NCI-H446 (cell line): ENCODE data around the gene MAT2A.
A peak's percentile ranks its signal among the peaks of the same experiment; 100 is the strongest.
"Not testable (repeated sequence)": the region's sequence is repeated elsewhere in the genome, so short reads cannot be mapped to it uniquely, and the experiment has no call there.

Experiments
- DNase-seq, 2 experiments: peaks; one replicate each; lab custom pipeline; 2025; lab: John Stamatoyannopoulos, UW

The MAT2A gene

DNA sequence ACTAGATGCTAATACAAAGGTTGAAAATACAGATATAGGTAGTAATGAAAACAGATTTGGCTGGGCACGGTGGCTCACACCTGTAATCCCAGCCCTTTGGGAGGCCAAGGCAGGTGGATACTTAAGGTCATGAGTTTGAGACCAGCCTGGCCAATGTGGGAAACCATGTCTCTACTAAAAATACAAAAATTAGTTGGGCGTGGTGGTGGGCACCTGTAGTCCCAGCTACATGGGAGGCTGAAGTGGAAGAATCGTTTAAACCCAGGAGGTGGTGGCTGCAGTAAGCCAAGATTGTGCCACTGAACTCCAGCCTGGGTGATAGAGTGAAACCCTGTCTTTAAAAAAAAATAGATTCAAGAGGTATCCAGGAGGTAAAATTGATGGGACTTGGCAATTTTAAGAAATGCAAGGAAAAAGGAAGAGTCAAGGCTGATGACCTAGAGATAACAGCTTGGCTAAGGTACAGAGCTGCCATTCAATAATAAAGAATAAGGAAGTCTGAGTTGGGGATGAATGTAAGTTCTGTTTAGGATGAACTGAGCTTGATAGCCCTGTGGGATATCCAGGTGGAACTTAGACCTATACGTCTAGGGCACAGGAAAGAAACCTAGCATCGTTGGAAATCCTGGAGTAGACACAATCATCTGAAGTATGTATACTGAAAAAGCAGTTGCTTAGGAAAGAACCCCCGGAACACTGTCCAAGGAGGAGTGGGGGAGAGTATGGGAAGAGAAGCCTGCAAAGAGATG lies 9.1 kb downstream of the MAT2A start:
- DNase-seq, result no peak

DNA sequence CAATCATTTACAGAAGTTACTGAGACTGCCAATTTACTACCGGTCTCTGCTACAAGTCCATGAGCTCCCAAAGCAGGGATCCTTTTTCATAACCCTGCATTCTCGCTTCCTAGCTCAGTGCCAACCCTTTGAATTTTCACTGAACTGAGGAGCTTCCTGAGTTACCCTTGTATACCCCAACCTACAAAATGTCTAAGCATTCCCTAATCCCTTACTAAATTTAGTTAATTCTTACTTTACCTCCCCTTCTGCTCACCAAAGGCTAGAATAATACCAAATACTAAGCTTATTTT lies 9.6 kb downstream of the MAT2A start:
- DNase-seq, result no peak

DNA sequence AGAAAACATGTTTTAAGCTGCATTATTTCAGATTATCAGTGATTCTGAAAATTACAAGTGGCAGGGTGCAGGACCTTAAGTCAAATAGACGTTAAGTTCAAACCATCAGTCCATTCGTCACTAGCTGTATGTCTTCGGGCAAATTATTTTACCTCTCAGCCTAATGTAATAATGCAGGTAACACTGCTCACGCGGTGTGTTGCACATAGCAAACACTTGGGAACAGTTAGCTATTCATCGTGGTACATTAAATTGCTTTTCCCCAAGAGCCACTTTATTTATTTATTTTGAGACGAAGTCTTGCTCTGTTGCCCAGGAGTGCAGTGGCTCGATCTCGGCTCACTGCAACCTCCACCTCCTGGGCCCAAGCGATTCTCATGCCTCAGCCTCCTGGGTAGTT lies 10.1 kb downstream of the MAT2A start:
- DNase-seq, result no peak

DNA sequence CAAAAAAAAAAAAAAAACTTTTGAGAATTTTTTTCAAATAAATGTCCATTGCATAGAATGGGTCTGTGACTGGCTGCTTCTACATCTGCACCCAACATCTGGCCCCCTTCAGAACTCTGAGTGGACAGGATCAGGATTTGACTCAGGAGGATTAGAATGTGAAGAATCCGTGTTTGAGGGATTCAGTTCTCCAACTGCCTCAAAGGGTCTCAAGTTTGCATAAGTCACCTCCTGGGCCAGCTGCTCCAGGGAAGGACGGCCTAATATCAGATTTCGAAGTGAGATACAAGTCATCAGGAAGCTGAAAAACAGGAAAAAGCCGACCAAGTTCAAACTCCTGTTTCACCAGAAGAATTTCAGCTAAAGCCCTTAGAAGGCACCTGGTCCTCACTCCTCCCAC lies 10.9 kb downstream of the MAT2A start:
- no peak for DNase-seq

DNA sequence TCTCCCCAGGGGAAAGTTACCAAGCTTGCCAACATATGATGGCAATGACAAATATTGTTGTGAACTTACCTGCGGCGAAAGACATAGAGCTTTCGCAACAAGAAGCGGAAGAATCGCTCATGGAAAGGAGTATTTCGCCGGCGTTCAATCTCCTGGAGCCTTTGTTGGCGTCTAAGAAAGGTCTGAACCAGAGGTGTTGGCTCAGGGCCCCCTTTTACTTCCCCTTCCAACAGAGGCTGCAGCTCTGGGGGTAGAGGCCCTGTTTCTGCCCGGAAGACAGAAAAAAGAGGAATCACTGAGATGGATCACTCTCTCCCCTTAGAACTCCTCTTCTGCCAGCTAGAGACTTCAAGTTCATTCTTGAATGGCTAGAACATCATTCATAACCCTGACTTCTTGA lies 11.5 kb downstream of the MAT2A start:
- DNase-seq, result no peak

DNA sequence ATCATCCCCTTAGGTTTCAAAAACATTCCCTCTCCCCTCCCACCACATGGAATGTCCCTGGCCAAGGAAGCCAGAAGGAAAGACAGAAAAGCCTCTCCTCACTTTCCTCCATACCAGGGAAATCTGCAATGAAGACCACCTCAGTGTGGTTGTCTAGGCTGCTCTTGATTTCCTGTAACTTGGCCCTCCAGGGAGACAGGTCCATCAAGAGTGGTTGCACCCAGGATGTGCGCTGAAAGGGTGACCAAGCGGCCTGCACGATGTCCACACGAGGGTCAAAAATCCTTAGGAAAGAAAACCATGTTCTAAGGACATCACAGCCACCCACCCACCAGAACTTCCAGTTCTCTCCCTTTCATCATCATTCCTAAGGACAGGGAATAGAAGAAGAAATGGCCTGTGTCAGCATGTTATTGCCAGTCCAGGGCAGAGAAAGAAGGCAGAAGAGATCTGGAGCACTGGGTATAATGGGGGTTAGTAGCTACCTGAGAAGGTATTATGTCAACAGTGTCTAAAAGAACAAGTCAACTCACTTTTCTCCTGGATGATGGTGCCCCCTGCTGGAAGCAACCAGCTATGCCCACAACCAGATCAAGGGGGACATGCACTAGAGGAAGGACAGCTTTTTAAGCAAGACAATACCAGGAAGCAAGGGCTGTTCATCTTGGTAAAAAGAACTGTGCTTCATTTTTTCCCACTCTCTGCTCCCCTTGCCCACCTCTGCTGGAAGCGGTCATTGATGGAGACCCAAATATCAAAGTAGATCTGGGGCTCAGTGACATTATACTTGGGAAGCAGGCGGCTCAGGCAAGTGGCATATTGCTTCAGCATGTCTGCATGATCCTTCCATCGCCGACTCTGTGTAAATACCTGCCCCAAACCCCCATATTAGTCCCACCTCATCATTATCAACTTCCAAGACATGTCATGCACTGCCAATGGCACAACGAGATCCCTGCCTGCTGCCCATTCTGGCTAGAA lies 13.0 kb downstream of the MAT2A start:
- DNase-seq, result peak; percentile 52 to 71

DNA sequence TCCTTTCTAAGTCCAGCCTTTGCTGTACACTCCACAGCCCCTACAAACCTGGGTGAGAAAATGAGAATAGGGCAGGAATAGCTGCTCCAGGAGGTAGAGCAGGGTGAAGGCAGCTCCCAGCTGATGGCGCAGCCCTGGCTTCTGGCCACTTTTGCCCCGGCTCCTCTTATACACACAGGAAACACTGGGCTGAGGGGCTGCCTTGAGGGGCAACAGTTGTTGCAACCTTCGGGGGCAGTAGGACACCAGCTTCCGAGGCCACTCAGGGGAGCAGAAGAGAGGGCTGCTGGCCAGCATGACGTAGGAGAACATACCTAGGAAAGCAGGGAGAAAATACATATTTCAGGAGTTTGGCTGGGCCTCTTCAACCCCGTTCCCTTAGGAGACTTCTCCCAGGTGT lies 14.2 kb downstream of the MAT2A start:
- DNase-seq, result no peak

DNA sequence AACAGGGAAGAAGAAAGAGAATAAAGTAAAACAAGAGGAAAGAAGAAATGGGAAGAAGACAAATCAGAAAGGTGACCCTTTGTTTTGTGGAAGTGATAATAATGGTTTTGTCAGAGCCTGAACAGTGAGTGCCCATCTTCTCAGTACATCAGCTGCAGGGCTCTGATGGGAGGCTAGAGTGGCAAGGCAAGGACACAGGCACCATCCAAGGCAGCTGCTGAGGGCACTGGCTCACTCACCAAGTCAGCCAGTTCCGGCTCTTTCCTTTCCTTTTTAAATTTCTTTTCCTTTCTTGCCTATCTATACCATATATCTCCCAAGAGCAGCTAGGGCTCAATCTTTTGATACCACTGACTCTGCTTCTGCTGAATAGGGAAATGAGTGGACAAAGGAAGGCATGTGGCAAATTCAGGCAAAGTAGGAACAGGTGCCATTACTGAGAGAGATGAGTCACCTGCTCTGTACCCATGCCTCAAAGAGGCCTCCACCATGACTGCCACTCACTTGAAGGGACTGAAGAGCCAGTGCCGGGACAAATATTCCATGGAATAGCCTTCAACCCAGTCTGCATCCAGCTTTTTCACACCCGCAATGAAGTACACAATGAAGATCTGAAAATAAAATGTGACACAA lies 16.1 kb downstream of the MAT2A start:
- DNase-seq, result no peak

DNA sequence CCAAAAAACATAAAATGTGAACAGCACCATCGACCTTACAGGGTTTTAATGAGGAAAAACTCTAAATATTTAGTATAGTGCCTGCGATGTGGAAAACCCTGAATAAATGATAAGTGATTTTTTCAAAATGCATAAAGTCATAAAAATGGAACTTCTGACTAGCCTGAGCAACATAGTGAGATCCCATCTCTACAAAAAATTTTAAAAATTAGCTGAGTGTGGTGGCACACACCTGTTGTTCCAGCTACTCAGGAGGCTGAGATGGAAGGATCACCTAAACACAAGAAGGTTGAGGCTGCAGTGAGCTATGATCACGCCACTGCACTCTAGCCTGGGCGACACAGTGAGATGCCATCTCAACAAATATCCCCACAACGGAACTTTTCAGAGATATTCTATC lies 18.2 kb downstream of the MAT2A start:
- no peak for DNase-seq

DNA sequence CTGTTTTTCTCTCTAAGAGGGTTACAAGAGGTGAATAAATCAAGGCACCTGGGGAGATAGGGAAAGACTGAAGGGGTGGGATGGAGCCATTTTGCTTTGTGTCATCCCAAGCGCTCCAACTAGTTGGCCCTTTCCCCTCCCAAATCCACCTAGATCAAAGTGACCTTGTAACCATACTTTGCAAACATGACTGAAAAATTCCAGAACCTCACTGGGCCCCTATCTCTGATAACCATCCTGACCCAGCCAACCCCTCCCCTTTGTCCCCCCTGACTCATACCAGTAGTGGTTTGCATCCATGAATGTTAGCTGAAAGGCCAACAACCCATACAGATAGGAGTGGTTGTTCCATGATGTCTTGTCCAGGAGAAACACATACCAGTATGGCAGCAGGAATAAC lies 19.2 kb downstream of the MAT2A start:
- no peak for DNase-seq

DNA sequence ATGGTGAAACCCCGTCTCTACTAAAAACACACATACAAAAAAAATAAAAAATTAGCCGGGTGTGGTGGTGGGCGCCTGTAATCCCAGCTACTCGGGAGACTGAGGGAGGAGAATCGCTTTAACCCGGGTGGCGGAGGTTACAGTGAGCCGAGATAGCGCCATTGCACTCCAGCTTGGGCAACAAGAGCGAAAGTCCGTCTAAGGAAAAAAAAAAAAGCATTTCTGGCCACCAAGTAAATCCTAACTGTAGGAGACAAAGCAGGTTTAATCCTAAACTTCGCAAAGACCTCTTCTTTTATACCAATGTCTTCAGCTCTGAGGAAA lies 21.4 kb downstream of the MAT2A start:
- DNase-seq, result not testable (repeated sequence)

DNA sequence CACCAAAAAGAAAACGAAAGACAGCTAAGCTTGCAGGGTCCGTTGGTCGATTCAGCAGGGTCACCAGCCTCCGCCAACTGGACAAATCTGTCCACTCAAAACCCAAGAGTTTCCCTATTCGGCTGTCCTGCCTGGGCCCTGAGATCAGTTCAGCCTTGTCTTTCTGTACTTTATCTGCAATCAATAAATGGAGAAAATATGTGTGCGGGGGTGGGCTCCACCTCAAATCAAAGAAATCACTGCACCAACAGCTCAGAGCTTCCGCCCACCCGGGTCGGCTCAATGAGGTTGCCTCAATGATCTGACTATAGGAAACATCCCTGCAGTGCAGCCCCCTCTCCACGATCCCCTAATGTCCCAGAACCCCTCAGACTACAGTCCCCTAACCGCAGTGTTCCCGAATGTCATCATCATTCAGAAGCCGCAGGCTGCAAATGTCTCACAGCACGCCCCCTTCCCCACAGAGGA lies 21.9 kb downstream of the MAT2A start:
- DNase-seq, result no peak

DNA sequence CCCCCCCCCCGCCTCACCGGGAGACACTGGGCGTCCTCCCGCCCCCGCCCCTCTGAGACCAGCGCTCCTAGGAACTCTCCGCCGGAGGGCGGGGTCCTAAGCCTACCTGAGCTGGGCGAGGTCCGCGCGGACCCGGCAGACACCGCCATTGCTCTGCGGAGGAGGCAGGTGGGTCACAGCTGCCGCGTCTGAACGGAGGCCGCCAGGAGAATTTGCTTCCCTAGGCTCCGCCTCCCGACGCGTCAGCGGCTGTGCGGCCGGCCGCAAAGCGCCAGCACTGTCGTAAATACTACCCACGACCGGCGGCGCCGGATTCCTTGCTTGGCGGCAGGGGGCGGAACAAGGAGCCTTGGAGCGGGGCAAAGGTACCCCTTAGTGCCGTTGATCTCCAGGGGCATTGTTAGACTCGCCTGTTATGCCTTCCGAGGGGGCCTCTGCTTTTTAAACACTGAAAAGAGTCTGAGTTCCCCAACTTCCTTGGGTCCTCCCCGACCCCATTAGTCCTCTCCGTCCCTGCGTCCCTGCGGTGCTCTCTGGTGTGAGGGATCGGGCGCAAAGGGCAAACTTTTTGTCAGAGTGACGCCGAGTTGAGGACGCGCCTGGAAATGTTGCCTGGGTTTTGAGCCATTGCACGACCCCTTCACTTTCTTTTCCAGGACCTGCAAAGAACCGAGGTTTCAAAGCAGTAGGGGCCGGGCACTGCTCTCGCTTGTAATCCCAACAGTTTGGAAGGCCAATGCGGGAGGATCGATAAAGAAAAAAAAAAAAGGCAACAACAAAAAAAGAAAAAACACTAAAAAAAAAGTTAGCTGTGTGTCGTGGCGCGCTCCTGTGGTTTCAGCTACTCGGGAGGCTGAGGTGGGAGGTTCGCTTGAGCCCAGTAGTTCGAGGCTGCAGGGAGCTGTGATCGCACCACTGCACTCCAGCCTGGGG lies 22.6 kb downstream of the MAT2A start, which contains the start of gene GGCX:
Gene GGCX, minus strand, starts transcription at position 214 of the 933 bp plus-strand sequence. Its CDS starts 65 bp downstream, at position 149.
- peak; percentile 87 to 96 for DNase-seq

DNA sequence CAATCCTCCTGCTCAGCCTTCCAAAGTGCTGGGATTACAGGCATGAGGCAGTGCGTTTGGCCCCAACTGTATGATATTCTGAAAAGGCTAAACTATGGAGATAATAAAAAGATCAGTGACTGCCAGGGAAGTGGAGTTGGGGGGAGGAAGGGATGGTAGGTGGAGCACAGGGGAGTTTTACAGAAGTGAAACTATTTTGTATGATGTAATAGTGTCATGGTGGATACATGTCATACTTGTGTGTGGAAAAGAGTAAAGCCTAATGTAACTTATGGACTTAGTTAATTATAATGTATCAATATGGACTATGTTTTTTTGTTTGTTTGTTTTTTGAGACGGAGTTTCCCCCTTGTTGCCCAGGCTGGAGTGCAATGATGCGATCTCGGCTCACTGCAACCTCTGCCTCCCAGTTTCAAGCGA lies 25.2 kb downstream of the MAT2A start:
- no peak for DNase-seq

DNA sequence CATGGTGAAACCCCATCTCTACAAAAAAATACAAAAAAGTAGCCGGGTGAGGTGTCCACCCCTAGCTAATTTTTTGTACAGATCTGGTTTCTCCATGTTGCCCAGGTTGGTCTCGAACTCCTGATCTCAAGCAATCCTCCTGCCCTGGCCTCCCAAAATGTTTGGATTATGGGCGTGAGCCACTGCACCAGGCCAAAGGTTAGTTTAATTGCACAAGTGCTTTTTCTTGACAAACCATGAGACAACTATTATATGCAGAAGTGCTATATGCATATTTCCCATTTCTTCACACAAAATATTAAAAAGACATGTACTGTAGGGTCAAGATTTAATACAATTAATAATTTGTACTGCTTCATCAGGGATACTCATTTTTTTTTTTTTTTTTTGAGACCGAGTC lies 27.3 kb downstream of the MAT2A start:
- DNase-seq, result no peak

DNA sequence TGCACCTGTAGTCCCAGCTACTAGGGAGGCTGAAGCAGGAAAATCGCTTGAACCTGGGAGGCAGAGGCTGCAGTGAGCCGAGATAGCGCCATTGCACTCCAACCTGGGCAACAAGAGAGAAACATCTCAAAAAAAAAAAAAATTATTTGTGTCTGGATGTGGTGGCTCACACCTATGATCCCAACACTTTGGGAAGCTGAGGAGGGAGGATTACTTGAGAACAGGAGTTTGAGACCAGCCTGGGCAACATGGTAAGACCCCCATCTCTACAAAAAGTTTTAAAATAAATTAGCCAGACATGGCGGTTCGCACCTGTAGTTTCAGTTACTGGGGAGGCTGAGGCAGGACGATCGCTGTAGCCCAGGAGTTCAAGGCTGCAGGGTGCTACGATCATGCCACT lies 36.8 kb downstream of the MAT2A start:
- no peak for DNase-seq

DNA sequence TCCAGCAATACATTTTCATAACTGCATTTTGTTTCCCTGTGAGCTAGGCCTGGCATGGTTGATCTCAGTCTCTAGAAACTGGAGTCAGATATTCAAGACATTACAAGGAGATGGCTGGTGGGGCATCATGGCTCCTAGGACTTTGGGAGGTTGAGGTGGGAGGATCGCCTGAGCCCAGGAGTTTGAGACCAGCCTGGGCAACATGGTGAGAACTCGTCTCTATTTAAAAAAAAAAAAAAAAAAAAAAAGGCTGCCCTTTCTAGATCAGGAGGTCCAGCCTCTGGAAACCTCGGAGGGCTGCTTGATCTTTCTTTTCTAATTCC lies 38.1 kb downstream of the MAT2A start:
- no peak for DNase-seq

DNA sequence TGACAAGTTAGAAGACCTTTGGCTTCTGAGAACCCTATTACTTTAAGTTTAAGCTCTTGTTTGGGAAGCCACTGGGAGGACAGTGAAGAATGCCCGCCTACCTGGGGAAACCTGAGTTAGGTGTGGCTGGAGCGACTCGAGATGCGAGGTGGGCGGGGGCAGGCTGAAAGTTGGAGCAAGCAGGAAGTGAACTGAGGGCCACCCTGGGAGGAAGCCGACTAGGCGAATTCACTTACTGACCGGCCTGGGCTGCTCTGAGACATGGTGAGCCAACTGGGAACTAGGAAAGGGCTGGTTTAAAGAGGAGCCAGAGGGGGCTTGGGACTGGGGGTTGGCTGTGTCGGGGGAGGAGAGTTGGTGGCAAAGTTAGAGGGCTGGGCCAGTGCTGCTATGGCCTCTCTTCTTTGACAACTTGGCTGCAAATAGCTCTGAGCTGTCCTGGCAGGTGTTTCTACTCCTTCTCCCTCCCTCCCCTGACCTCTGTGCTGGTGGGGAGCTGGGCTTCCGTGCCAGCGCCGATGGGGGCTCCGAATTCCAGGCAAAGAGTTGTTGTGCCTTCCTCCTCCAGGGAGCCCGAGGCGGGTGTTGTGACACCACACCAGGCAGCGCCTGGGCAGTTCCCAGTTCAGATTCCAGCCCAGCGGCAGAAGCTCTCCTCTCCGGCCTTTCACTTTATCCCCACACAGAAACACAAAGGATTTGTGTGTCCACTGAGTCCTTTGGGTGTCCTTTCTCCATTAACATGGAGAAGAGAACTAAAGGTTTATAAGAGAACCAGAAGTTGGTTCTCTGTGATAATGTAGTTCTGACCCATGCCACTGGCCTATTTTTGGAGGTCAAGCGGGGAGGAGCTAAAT lies 38.6 kb downstream of the MAT2A start, which contains the start of gene VAMP8:
Gene VAMP8, plus strand, starts transcription at position 201 of the 857 bp plus-strand sequence. Its CDS starts 61 bp downstream, at position 262.
- no peak for DNase-seq

DNA sequence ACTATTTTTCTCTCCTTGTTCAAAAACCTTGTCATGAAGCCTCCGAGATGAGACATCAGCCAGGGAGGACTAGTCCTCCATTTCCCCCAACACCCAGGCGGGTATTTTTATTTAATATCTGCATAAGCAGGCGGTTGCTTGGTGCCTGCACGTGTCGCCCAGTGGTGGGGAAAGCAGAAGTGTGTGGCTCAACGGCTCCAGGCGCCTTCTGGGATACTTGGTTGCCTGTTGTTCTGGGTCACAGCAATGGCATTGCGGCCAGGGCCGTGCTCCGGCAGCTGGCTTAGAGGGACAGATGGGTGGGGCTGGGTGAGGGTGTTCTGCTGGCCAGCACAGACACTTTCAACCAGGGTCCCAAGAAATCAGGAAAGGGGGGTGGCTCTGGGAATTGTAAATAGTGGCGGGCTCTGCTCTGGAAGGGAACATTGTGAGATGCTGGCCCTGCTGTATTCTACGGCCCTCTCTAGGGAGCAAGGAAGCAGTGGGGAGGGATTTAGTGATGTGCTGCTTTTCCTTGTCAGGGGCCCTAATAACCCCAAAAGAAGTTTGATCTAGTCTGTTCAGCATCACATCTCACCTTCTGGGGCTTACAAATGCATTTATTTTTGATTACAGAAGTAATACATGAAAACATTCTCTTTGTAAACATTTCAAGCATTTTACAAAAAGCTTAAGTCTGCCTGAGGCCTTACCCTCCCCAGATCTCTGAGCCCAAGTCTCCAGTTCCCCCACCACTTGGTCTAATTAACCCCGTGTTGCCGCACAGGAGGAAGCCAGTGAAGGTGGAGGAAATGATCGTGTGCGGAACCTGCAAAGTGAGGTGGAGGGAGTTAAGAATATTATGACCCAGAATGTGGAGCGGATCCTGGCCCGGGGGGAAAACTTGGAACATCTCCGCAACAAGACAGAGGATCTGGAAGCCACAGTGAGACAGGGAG lies 39.5 kb downstream of the MAT2A start:
- DNase-seq, result no peak
